WTC11 (cell line): ENCODE data around the gene RXRA. TPM values are rescaled to one million over a fixed set of nuclear protein-coding genes. Genes with fewer than 3 reads are reported as not detected.
A peak's percentile ranks its signal among the peaks of the same experiment; 100 is the strongest.

ENCODE experiments used
- ATAC-seq: fragments of 200-7000 bp; cut with Tn5 transposase; 2 replicates; pipeline ENCODE4 v1.10.0; 2021; ENCODE audit warnings: mild to moderate bottlenecking, moderate library complexity
- CTCF ChIA-PET: fragments of 300-600 bp; sonication (Branson Sonifier 250); formaldehyde crosslinking; loops from one replicate; lab custom pipeline; 2021; ENCODE audit warnings: antibody characterized with exemption; lab: Charles Lee
- POLR2A ChIA-PET: fragments of 350-600 bp; sonication (Branson Sonifier 250); formaldehyde crosslinking; loops from one replicate; lab custom pipeline; 2021; ENCODE audit warnings: antibody characterized with exemption; lab: Charles Lee
- DNase-seq: peaks from one replicate; pipeline ENCODE4 v3.0.0; 2021; ENCODE audit warnings: low spot score
- H3K27ac Mint-ChIP-seq: 2 replicates; pipeline ENCODE4 v1.8.0; 2021; ENCODE audit warnings: mixed read lengths
- H3K27me3 Mint-ChIP-seq: 2 replicates; pipeline ENCODE4 v1.8.0; 2021; ENCODE audit warnings: low read depth, mild to moderate bottlenecking, moderate library complexity, mixed read lengths
- H3K36me3 Mint-ChIP-seq: 2 replicates; pipeline ENCODE4 v1.8.0; 2021; ENCODE audit warnings: mixed read lengths
- H3K4me1 Mint-ChIP-seq: 2 replicates; pipeline ENCODE4 v1.8.0; 2022; ENCODE audit warnings: mixed read lengths
- H3K4me3 Mint-ChIP-seq: 2 replicates; pipeline ENCODE4 v1.8.0; 2021; ENCODE audit warnings: mild to moderate bottlenecking, moderate library complexity, mixed read lengths
- H3K9me3 Mint-ChIP-seq: 2 replicates; pipeline ENCODE4 v1.8.0; 2021; ENCODE audit warnings: mixed read lengths
- AFF4 ChIP-seq: sonication (generic); formaldehyde crosslinking; IDR thresholded peaks from 2 replicates; pipeline ENCODE4 v1.8.1; 2023; ENCODE audit warnings: mild to moderate bottlenecking, missing genetic modification reagents, borderline replicate concordance
- CDX4 ChIP-seq: fragments of 250-450 bp; sonication (Bioruptor Pico); IDR thresholded peaks from 2 replicates; pipeline ENCODE4 v1.9.0; 2021; ENCODE audit warnings: moderate library complexity, mild to moderate bottlenecking, inconsistent platforms, borderline replicate concordance
- CREB1 ChIP-seq: sonication (generic); formaldehyde crosslinking; IDR thresholded peaks from 2 replicates; pipeline ENCODE4 v1.8.0; 2023; ENCODE audit warnings: mild to moderate bottlenecking, missing genetic modification reagents
- FOXP4 ChIP-seq: sonication (generic); formaldehyde crosslinking; IDR thresholded peaks from 2 replicates; pipeline ENCODE4 v1.8.0; 2022; ENCODE audit warnings: mild to moderate bottlenecking, missing genetic modification reagents
- GRHL2 ChIP-seq: fragments of 250-450 bp; sonication (Bioruptor Pico); IDR thresholded peaks from 2 replicates; pipeline ENCODE4 v1.8.0; 2022; ENCODE audit warnings: mild to moderate bottlenecking, moderate library complexity; ENCODE audit not compliant: insufficient replicate concordance, severe bottlenecking
- HMGXB4 ChIP-seq: sonication (generic); formaldehyde crosslinking; IDR thresholded peaks from 2 replicates; pipeline ENCODE4 v1.8.1; 2023; ENCODE audit warnings: mild to moderate bottlenecking, moderate library complexity, missing genetic modification reagents
- MLX ChIP-seq: sonication (generic); formaldehyde crosslinking; IDR thresholded peaks from 2 replicates; pipeline ENCODE4 v1.8.1; 2023; ENCODE audit warnings: mild to moderate bottlenecking, missing genetic modification reagents, moderate library complexity
- NFE2L1 ChIP-seq: sonication (generic); formaldehyde crosslinking; IDR thresholded peaks from 2 replicates; pipeline ENCODE4 v1.8.1; 2023; ENCODE audit warnings: missing genetic modification reagents
- NFYB ChIP-seq: sonication (generic); formaldehyde crosslinking; conservative IDR thresholded peaks from 2 replicates; pipeline ENCODE4 v1.8.0; 2022; ENCODE audit warnings: low read depth, missing genetic modification reagents
- OVOL2 ChIP-seq: fragments of 250-450 bp; sonication (Bioruptor Pico); IDR thresholded peaks from 2 replicates; pipeline ENCODE4 v1.9.0; 2021; ENCODE audit warnings: mild to moderate bottlenecking, borderline replicate concordance
- TP53 ChIP-seq: sonication (generic); formaldehyde crosslinking; IDR thresholded peaks from 2 replicates; pipeline ENCODE4 v1.8.1; 2023; ENCODE audit warnings: mild to moderate bottlenecking, missing genetic modification reagents
- USF1 ChIP-seq: sonication (generic); formaldehyde crosslinking; IDR thresholded peaks from 2 replicates; pipeline ENCODE4 v1.8.0; 2022; ENCODE audit warnings: mild to moderate bottlenecking, missing genetic modification reagents
- ZBTB21 ChIP-seq: sonication (generic); formaldehyde crosslinking; IDR thresholded peaks from 2 replicates; pipeline ENCODE4 v1.8.1; 2023; ENCODE audit warnings: mild to moderate bottlenecking, missing genetic modification reagents, borderline replicate concordance
- ZNF219 ChIP-seq: sonication (generic); formaldehyde crosslinking; IDR thresholded peaks from 2 replicates; pipeline ENCODE4 v1.8.0; 2023; ENCODE audit warnings: missing genetic modification reagents, mild to moderate bottlenecking, borderline replicate concordance
- ZNF512 ChIP-seq: sonication (generic); formaldehyde crosslinking; IDR thresholded peaks from 2 replicates; pipeline ENCODE4 v1.8.1; 2022; ENCODE audit warnings: missing genetic modification reagents, borderline replicate concordance
- total RNA-seq: library from RNA; stranded (reverse); gene quantifications from 3 replicates; pipeline ENCODE4 v1.2.3, GENCODE V29; 2021

Gene RXRA
- total RNA-seq, 1 experiment from 2014 or later: 27.5 TPM

- TF ChIP-seq ZBTB21: no peak
- no peak for TF ChIP-seq NFE2L1
- TF ChIP-seq OVOL2 (CRISPR knock-in tag): no peak
- TF ChIP-seq ZNF219: no peak
- no peak for TF ChIP-seq AFF4
- TF ChIP-seq TP53 (CRISPR knock-in tag): no peak
- TF ChIP-seq ZNF512 (CRISPR knock-in tag): no peak
- no peak for TF ChIP-seq NFYB (CRISPR knock-in tag)
- Mint-ChIP-seq H3K4me1 (0 out of 2 replicates have a peak, but pooled peaks cover under 1% of the 10 kb centered on the region), H3K27me3 (no peaks in the 10 kb centered on the region), H3K4me3 (no peak overlapping the region), H3K27ac (peak overlapping the region; percentile 87; the same call in 1 of the 2 replicates), H3K36me3 (no peaks in the 10 kb centered on the region), H3K9me3 (no peaks in the 10 kb centered on the region; the same call in 1 of the 2 replicates)
- DNase-seq (no peak), ATAC-seq (no peak)
- CTCF ChIA-PET: no interaction called here
- POLR2A ChIA-PET: no interaction called here
Observed at GRCh38 chr9:134286471-134287245, 39.6 kb upstream of the RXRA start.

- POLR2A ChIA-PET: no interaction called here
- TF ChIP-seq MLX (CRISPR knock-in tag) (no peak), CDX4 (CRISPR knock-in tag) (no peak), USF1 (no peak), GRHL2 (no peak), FOXP4 (CRISPR knock-in tag) (no peak), CREB1 (CRISPR knock-in tag) (no peak), HMGXB4 (no peak), ZBTB21 (no peak), ZNF219 (no peak)
- H3K4me3 Mint-ChIP-seq: no peak overlapping the region
- H3K27ac Mint-ChIP-seq: no peak overlapping the region
- no peaks in the 10 kb centered on the region for H3K36me3 Mint-ChIP-seq
- CTCF ChIA-PET: interaction anchor here (1.3 kb wide), 1 partner anchor 156 kb away, joined by 3 read pairs; no protein-coding TSS in a partner anchor
- H3K4me1 Mint-ChIP-seq: no peaks in the 10 kb centered on the region
- H3K9me3 Mint-ChIP-seq: no peaks in the 10 kb centered on the region; the same call in 1 of the 2 replicates
- no peak for DNase-seq
- no peaks in the 10 kb centered on the region for H3K27me3 Mint-ChIP-seq
- ATAC-seq: no peak
Observed at GRCh38 chr9:134287591-134288491, 38.4 kb upstream of the RXRA start.
